Kidney (tissue), 14 donors: ENCODE data around the gene RAD51B. TPM values are rescaled to one million over a fixed set of nuclear protein-coding genes. Genes with fewer than 3 reads are reported as not detected.
"Not testable (repeated sequence)": the region's sequence is repeated elsewhere in the genome, so short reads cannot be mapped to it uniquely, and the experiment has no call there.

Experiments
- DNase-seq, 5 donors: peaks; one replicate each; pipeline ENCODE4 v3.0.0-alpha.2; 2013 to 2020
- FAIRE-seq: peaks from 2 replicates; lab custom pipeline; 2012; peaks lifted over from hg19 to GRCh38; lab: Jason Lieb, UNC
- H3K27ac ChIP-seq, 2 donors: one replicate each; pipeline ENCODE4 v1.7.0; 2013; ENCODE audit warnings: low read depth in 2 of 2, low read length in 2 of 2, inconsistent platforms in 1 of 2
- H3K27me3 ChIP-seq: one replicate; pipeline ENCODE4 v1.7.1; 2013; ENCODE audit warnings: low read length, inconsistent platforms; ENCODE audit not compliant: control insufficient read depth, insufficient read depth
- H3K36me3 ChIP-seq, 3 donors: one replicate each; pipeline versions ENCODE4 v1.7.0 to v1.7.1; 2013; ENCODE audit warnings: low read length in 3 of 3, control low read depth in 1 of 3, inconsistent platforms in 1 of 3; ENCODE audit not compliant: insufficient read depth in 3 of 3, control insufficient read depth in 2 of 3
- H3K4me1 ChIP-seq, 3 donors: one replicate each; pipeline versions ENCODE4 v1.7.0 to v1.7.1; 2013; ENCODE audit warnings: low read length in 3 of 3, inconsistent platforms in 1 of 3, low read depth in 1 of 3; ENCODE audit not compliant: control insufficient read depth in 2 of 3, insufficient read depth in 2 of 3
- H3K4me3 ChIP-seq, 3 donors: one replicate each; pipeline versions ENCODE4 v1.7.0 to v1.8.1; 2013; ENCODE audit warnings: low read length in 3 of 3, control low read depth in 1 of 3, inconsistent platforms in 1 of 3
- H3K9ac ChIP-seq, 3 donors: one replicate each; pipeline versions ENCODE4 v1.7.0 to v1.7.1; 2013; ENCODE audit warnings: low read length in 3 of 3, control low read depth in 1 of 3, inconsistent platforms in 1 of 3
- H3K9me3 ChIP-seq, 3 donors: one replicate each; pipeline versions ENCODE4 v1.7.0 to v1.7.1; 2013; ENCODE audit warnings: low read length in 3 of 3, control low read depth in 1 of 3, inconsistent platforms in 1 of 3; ENCODE audit not compliant: control insufficient read depth in 2 of 3, insufficient read depth in 1 of 3
- intact Hi-C: fragments of 100-400 bp; cut with DNase I; formaldehyde crosslinking; loops from one replicate; pipeline ENCODE4 v1.11.1; 2022
- polyA plus RNA-seq: library from polyadenylated mRNA; stranded (reverse); fragments of 350-450 nt; fragmentation: Illumina TruSeq; extraction: RNeasy Lipid Tissue Mini Kit (QIAGEN cat#74804); gene quantifications from one replicate; pipeline ENCODE4 v1.2.3, GENCODE V29; 2014; ENCODE audit warnings: low read depth, low replicate concordance; ENCODE audit not compliant: insufficient read depth
- total RNA-seq: library from RNA; stranded (reverse); fragmentation: NEBNext Ultra II Directional; extraction: Animal tissue kit (Norgen Biotek cat#: 25700); gene quantifications from one replicate; pipeline ENCODE4 v1.2.1, GENCODE V29; 2021
- TF ChIP-seq, protein P1 (sequence below): IDR thresholded peaks from 3 replicates; pipeline ENCODE4 v1.5.1; 2012; ENCODE audit warnings: mild to moderate bottlenecking, moderate library complexity, borderline replicate concordance; ENCODE audit not compliant: insufficient read depth; ENCODE audit errors: extremely low read depth
- donor health status: control.
- donor health status: control.
- donor health status: control.
- donor health status: control.
- donor health status: control.
- donor health status: DM: yes; HTN: yes; CAD: no.
- donor health status: Normal renal cell carcinoma (clear cell type).

RAD51B gene
- total and polyA plus RNA-seq, 2 donors from 2014 or later = 6.9 to 18.0 TPM

- no peaks in the 10 kb centered on the region for H3K36me3 ChIP-seq
- no peak for FAIRE-seq
Observed at GRCh38 chr14:68696266-68696665, 876.7 kb downstream of the RAD51B start.

DNA sequence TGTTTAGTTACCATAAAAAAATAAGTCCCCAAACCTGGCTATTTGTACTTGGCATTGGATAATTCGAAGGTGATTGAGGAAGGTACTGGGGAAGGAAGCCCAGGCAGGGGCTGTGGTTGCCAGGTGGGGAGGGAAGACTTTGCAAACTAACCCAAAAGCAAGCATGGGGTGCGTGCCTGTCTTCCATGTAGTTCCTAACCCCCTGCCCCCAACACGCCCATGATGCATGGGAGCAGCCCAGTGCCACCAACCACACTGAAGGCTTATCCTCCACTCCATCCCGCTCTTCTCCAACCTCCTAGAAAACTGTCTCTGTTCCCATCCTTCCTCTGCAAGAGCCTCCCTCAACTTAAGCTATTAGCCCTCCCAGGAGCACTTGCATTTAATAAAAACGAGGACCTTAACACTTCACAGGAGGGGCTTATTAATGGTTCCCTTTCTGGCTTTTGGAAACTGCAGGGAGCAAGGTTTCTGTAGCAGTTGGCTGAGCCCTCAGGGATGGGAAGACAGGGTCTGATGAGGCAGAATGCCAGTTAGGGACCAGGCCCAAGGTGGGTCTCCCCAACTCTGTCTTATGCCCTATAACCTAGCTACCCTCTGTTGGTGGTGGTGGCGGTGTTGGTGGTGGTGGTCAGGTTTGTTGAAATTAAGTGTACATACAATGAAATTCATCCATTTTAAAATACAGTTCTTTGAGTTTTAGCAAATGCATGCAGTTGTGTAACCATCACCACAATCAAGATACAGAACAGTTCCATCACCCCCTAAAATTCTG lies 877.3 kb downstream of the RAD51B start:
- Histone ChIP-seq H3K27ac (no peak overlapping the region), H3K36me3 (no peaks in the 10 kb centered on the region), H3K9me3 (no peaks in the 10 kb centered on the region), H3K9ac (no peak overlapping the region), H3K4me3 (no peak overlapping the region), H3K27me3 (no peaks in the 10 kb centered on the region), H3K4me1 (no peaks in the 10 kb centered on the region)
- DNase-seq (no peak), FAIRE-seq (no peak)
- TF ChIP-seq, protein P1, sequence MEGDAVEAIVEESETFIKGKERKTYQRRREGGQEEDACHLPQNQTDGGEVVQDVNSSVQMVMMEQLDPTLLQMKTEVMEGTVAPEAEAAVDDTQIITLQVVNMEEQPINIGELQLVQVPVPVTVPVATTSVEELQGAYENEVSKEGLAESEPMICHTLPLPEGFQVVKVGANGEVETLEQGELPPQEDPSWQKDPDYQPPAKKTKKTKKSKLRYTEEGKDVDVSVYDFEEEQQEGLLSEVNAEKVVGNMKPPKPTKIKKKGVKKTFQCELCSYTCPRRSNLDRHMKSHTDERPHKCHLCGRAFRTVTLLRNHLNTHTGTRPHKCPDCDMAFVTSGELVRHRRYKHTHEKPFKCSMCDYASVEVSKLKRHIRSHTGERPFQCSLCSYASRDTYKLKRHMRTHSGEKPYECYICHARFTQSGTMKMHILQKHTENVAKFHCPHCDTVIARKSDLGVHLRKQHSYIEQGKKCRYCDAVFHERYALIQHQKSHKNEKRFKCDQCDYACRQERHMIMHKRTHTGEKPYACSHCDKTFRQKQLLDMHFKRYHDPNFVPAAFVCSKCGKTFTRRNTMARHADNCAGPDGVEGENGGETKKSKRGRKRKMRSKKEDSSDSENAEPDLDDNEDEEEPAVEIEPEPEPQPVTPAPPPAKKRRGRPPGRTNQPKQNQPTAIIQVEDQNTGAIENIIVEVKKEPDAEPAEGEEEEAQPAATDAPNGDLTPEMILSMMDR = no peak
- intact Hi-C loops = no loop called here

More at GRCh38 chr14:68696266-68696665, 876.7 kb downstream of the RAD51B start:
- peak in 1 of 5 donors; percentile 24 for DNase-seq
- H3K9me3 ChIP-seq = no peaks in the 10 kb centered on the region
- no peaks in the 10 kb centered on the region for H3K27me3 ChIP-seq
- H3K9ac ChIP-seq = no peak overlapping the region
- no peaks in the 10 kb centered on the region for H3K4me1 ChIP-seq
- TF ChIP-seq, protein P1 = no peak
- H3K4me3 ChIP-seq = no peak overlapping the region
- intact Hi-C loops = no loop called here
- no peak overlapping the region for H3K27ac ChIP-seq

DNA sequence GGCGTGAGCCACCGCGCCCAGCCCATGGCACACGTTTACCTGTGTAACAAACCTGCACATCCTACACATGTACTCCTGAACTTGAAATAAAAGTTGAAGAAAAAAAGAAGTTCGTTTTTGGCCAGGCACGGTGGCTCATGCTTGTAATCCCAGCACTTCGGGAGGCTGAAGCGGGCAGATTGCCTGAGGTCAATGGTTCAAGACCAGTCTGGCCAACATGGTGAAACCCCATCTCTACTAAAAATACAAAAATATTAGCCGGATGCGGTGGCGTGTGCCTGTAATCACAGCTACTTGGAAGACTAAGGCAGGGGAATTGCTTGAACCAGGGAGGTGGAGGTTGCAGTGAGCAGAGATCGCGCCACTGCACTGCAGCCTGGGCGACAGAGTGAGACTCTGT lies 879.2 kb downstream of the RAD51B start:
- intact Hi-C loops, H3K9me3 ChIP-seq, FAIRE-seq, H3K9ac ChIP-seq, H3K27me3 ChIP-seq, H3K4me1 ChIP-seq, H3K4me3 ChIP-seq, H3K27ac ChIP-seq, H3K36me3 ChIP-seq: not testable (repeated sequence)
- peak in 1 of 5 donors; percentile 26 for DNase-seq

DNA sequence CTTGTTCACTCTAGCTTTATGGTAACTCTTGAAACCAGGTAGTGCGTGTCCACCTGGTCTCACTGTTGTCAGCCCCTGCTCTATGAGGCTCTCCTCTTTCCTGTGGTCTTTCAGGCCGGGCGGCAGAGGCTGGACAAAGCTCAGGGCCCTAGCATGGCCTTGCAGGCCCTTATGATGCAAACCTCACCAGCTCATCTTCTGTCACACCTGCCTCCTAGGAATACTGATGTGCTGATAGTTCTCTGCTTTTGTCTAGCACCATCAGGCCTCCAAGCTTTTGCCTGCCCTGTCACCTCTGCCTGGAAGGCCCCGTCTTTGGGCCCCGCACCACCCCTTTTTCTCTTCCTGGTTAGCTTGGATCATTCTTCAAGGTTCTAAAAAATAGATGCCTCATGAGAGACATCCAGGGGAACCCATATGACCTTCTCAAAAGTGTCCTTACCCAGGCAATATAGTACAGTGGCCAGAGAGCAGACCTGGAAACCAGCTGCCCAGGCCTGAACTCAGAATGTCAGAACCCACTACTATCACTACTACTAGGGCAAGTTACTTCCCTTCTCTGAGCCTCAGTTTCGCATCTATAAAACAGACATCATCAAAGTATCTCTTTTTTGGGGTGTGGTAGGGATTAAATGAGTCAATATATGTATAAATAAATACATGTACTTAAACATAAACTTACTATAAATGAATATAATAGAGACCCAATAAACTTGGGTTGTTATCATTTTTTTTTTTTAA lies 881.6 kb downstream of the RAD51B start:
- DNase-seq = peak in 1 of 5 donors; percentile 9
- Histone ChIP-seq H3K27ac (no peak overlapping the region), H3K36me3 (no peaks in the 10 kb centered on the region), H3K4me3 (no peak overlapping the region), H3K9ac (no peak overlapping the region), H3K4me1 (peaks cover 0 to 18% (median 12%) of the 10 kb centered on the region in 3 donors), H3K9me3 (no peaks in the 10 kb centered on the region), H3K27me3 (no peaks in the 10 kb centered on the region)
- TF ChIP-seq, protein P1 = no peak
- FAIRE-seq = no peak
- intact Hi-C loops = no loop called here
